Caco-2 (cell line): ENCODE data around the gene AOPEP. TPM values are rescaled to one million over a fixed set of nuclear protein-coding genes. Genes with fewer than 3 reads are reported as not detected.

Experiments
- BruUV-seq: library from RNA; stranded (reverse); fragments of 400-500 nt; replicated peaks from 2 replicates; lab custom pipeline; 2021; lab: Mats Ljungman, UMichigan
- CTCF ChIA-PET: fragments of 300-600 bp; sonication (Branson Sonifier 250); formaldehyde crosslinking; loops from one replicate; lab custom pipeline; 2022; ENCODE audit warnings: antibody characterized with exemption; lab: Charles Lee
- POLR2A ChIA-PET: fragments of 300-600 bp; sonication (Branson Sonifier 250); formaldehyde crosslinking; loops from one replicate; lab custom pipeline; 2022; ENCODE audit warnings: antibody characterized with exemption; lab: Charles Lee
- DNase-seq, 2 experiments: peaks; one replicate each; pipeline versions ENCODE4 v3.0.0 to v3.0.0-alpha.2; 2020 to 2022
- H3K27me3 ChIP-seq: replicated peaks from 2 replicates; pipeline ENCODE4 v1.6.0; 2011; ENCODE audit warnings: low read length; ENCODE audit not compliant: control insufficient read depth, insufficient read depth
- H3K36me3 ChIP-seq: 2 replicates; pipeline ENCODE4 v1.5.1; 2011; ENCODE audit warnings: low read length; ENCODE audit not compliant: control insufficient read depth, insufficient read depth
- H3K4me1 ChIP-seq: fragments of 250-450 bp; sonication (Bioruptor Pico); 2 replicates; pipeline ENCODE4 v1.5.1; 2020; ENCODE audit warnings: mild to moderate bottlenecking
- H3K4me3 ChIP-seq: 2 replicates; pipeline ENCODE4 v1.5.1; 2011; ENCODE audit warnings: low read depth, mild to moderate bottlenecking, control low read depth, low read length
- H3K9me3 ChIP-seq: fragments of 250-450 bp; sonication (Bioruptor Pico); 2 replicates; pipeline ENCODE4 v1.5.1; 2020; ENCODE audit warnings: mild to moderate bottlenecking, moderate library complexity
- H3K27ac Mint-ChIP-seq: one replicate; pipeline ENCODE4 v1.8.0; 2022; ENCODE audit warnings: mixed read lengths; ENCODE audit not compliant: unreplicated experiment
- H3K27me3 Mint-ChIP-seq: one replicate; pipeline ENCODE4 v1.8.0; 2022; ENCODE audit warnings: mixed read lengths; ENCODE audit not compliant: insufficient read depth, unreplicated experiment
- H3K36me3 Mint-ChIP-seq: one replicate; pipeline ENCODE4 v1.8.0; 2022; ENCODE audit warnings: mild to moderate bottlenecking, mixed read lengths; ENCODE audit not compliant: insufficient read depth, unreplicated experiment
- H3K4me1 Mint-ChIP-seq: one replicate; pipeline ENCODE4 v1.8.0; 2022; ENCODE audit warnings: low read depth, mixed read lengths; ENCODE audit not compliant: unreplicated experiment
- H3K4me3 Mint-ChIP-seq: one replicate; pipeline ENCODE4 v1.8.0; 2022; ENCODE audit warnings: mild to moderate bottlenecking, moderate library complexity, mixed read lengths; ENCODE audit not compliant: unreplicated experiment
- H3K9me3 Mint-ChIP-seq: one replicate; pipeline ENCODE4 v1.8.0; 2022; ENCODE audit warnings: mixed read lengths; ENCODE audit not compliant: unreplicated experiment
- CTCF ChIP-seq, 2 experiments: fragments of 200-600 bp in 1 of 2; IDR thresholded peaks; 1 replicate in 1 of 2; 2 replicates in 1 of 2; pipeline versions ENCODE4 v1.5.1 to v1.8.0; 2011 to 2022; ENCODE audit warnings: antibody characterized with exemption in 1 of 2, control low read depth in 1 of 2, inconsistent platforms in 1 of 2, low read depth in 1 of 2, low read length in 1 of 2, mild to moderate bottlenecking in 1 of 2, moderate library complexity in 1 of 2; ENCODE audit not compliant: insufficient read depth in 1 of 2, severe bottlenecking in 1 of 2, unreplicated experiment in 1 of 2
- intact Hi-C: fragments of 100-400 bp; cut with micrococcal nuclease; formaldehyde crosslinking; loops from one replicate; pipeline ENCODE4 v1.10.0; 2022; ENCODE audit not compliant: unreplicated experiment
- total RNA-seq: library from RNA; stranded (reverse); gene quantifications from 2 replicates; pipeline ENCODE4 v1.2.3, GENCODE V29; 2022

Gene AOPEP
- total RNA-seq, 1 experiment from 2014 or later = 63.3 TPM

- Histone ChIP-seq H3K4me1 (peaks cover 39% of the 10 kb centered on the region), H3K9me3 (no peaks in the 10 kb centered on the region), H3K36me3 (peaks cover 11% of the 10 kb centered on the region), H3K27me3 (no peaks in the 10 kb centered on the region), H3K4me3 (no peak overlapping the region)
- no peak for DNase-seq
- ChIA-PET POLR2A (no interaction called here), CTCF (interaction anchor here (0.5 kb wide), 1 partner anchor 393 kb away, joined by 4 read pairs; no protein-coding TSS in a partner anchor)
- no peak for TF ChIP-seq CTCF (IDR thresholded peaks at IDR 0.05; ENCODE audit: insufficient read depth in 1 of 2, low read depth in 1 of 2, low read length in 1 of 2, severe bottlenecking in 1 of 2, unreplicated experiment in 1 of 2)
- no TSS peak for BruUV-seq
- Mint-ChIP-seq H3K9me3 (no peaks in the 10 kb centered on the region), H3K27me3 (no peaks in the 10 kb centered on the region), H3K27ac (no peak overlapping the region), H3K4me3 (no peak overlapping the region), H3K4me1 (peaks cover 50% of the 10 kb centered on the region), H3K36me3 (peaks cover 63% of the 10 kb centered on the region)
- intact Hi-C loops = no loop called here
These were observed 335.6 kb downstream of the AOPEP start for GRCh38 chr9:95061916-95062595.

GRCh38 chr9:95062596-95063065 is 336.1 kb downstream of the AOPEP start:
- Mint-ChIP-seq H3K9me3 (no peaks in the 10 kb centered on the region), H3K4me1 (peaks cover 46% of the 10 kb centered on the region), H3K27ac (no peak overlapping the region), H3K4me3 (no peak overlapping the region), H3K36me3 (peaks cover 60% of the 10 kb centered on the region), H3K27me3 (no peaks in the 10 kb centered on the region)
- TF ChIP-seq CTCF (IDR thresholded peaks at IDR 0.05; ENCODE audit: insufficient read depth in 1 of 2, low read depth in 1 of 2, low read length in 1 of 2, severe bottlenecking in 1 of 2, unreplicated experiment in 1 of 2) = no peak
- DNase-seq = no peak
- ChIA-PET POLR2A (no interaction called here), CTCF (no interaction called here)
- no peak overlapping the region for H3K4me3 ChIP-seq
- H3K4me1 ChIP-seq = peaks cover 37% of the 10 kb centered on the region
- intact Hi-C loops = no loop called here
- H3K27me3 ChIP-seq = no peaks in the 10 kb centered on the region
- BruUV-seq = no TSS peak
- H3K36me3 ChIP-seq = peaks cover 11% of the 10 kb centered on the region
- H3K9me3 ChIP-seq = no peaks in the 10 kb centered on the region

- intact Hi-C loops = no loop called here
- Mint-ChIP-seq H3K27ac (peak overlapping the region; percentile 95), H3K9me3 (no peaks in the 10 kb centered on the region), H3K4me1 (peaks cover 41% of the 10 kb centered on the region), H3K4me3 (peak overlapping the region; percentile 51), H3K36me3 (peaks cover 61% of the 10 kb centered on the region), H3K27me3 (no peaks in the 10 kb centered on the region)
- DNase-seq = no peak
- Histone ChIP-seq H3K27me3 (no peaks in the 10 kb centered on the region), H3K36me3 (peaks cover 11% of the 10 kb centered on the region), H3K4me1 (peaks cover 31% of the 10 kb centered on the region), H3K9me3 (no peaks in the 10 kb centered on the region), H3K4me3 (no peak overlapping the region)
- POLR2A ChIA-PET = no interaction called here
- CTCF ChIA-PET = no interaction called here
- no peak for TF ChIP-seq CTCF (IDR thresholded peaks at IDR 0.05; ENCODE audit: insufficient read depth in 1 of 2, low read depth in 1 of 2, low read length in 1 of 2, severe bottlenecking in 1 of 2, unreplicated experiment in 1 of 2)
- no TSS peak for BruUV-seq
These were observed 336.8 kb downstream of the AOPEP start for GRCh38 chr9:95063300-95063699.
